Mammary microvascular endothelial cell (primary cell): ENCODE data around the gene ALDH3B1. TPM values are rescaled to one million over a fixed set of nuclear protein-coding genes. Genes with fewer than 3 reads are reported as not detected.

Source experiments
- total RNA-seq: library from RNA; depleted of rRNA; stranded (reverse); fragments of >200 nt; gene quantifications from 2 replicates; pipeline ENCODE4 v1.2.3, GENCODE V29; 2015

The ALDH3B1 gene
- total RNA-seq = 0.94 and 1.5 TPM in 2 replicates

DNA sequence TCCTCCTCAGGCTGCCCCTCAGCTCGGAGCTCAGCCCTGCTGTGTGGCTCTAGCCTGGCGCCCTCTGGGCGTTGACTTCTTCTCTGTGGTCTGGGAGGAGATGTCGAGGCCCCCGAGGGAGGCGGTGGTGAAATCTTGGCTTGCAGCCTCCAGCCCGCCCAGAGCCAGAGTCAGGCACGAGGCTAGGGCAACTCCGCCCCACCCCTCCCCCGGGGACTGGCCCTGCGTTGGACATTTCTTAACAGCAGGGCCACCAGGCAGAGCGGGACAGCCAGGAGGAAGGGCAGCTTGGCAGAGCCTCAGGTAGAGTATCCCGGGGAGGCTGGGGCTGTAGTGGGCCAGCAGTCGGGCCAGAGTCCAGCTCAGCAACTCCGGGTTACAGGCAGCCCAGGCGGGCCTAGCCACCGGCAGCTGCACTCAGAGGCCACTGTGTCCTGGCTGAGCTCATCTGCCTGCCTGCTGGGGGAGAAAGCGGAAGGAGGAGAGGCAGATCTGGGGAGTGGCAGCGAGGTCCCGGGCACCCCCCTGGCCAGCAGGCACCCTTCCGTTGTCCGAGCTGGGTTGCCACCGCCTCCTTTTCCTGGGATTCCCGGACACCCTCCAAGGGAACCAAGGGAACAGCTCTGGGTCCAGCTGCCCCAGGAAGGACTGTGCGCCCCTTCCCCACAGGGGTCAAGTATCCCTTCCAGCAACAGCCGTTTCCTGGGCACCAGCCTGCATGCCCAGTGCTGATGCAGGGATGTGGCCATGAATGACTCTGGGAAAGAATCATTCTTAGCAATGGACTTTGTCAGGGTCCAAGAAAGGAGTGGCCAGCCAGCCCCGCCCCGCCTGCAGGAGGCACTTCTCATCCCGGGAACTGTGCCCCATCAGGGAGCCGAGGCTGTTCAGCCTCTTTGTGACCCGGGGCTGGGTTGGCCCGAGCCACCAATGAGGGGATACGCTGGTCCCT lies at the start of gene ALDH3B1:
Gene ALDH3B1, plus strand, starts transcription at position 238 of the 952 bp plus-strand sequence. CDS start 4,971 bp downstream, outside the sequence.

DNA sequence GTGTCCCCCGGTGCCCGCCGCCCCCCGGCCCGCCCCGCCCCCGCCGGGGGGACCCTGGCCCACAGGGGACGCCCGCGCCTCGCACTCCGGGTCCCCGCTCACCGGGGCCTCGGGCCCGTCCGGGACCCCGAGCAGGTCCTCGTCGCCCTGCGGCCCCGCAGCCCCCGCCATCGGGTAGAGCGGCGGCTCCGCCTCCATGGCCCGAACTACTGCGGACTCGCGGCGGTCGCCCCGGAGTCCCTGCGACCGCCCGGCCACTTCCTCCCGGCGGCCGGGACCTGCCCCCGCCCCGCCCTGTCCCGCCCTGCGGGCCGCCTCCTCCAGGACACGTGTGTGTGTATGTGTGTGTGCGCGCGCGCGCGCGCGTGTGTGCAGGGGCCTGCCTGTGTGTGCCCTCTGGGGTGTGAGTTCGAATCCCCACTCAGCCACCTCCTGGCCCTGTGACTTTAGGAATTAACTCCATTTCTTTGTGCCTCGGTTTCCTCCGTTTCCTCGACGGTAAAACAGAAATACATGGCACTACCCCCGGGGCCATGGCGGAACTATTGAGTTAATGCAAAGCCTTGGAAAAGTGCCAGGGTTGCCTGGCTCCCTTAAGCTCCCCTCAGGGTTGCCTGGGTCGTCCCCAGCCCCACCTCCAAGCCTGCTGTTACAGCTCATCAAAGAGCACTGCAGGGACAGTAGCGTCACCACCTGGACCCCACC lies 6.1 kb upstream of the ALDH3B1 start, which contains the start of gene UNC93B1:
Gene UNC93B1, minus strand, starts transcription at position 252 of the 705 bp plus-strand sequence. Its CDS starts 54 bp downstream, at position 198.

GRCh38 chr11:68030318-68031143 lies 20.4 kb downstream of the ALDH3B1 start, which contains the start of gene NDUFS8:
Gene NDUFS8, plus strand, starts transcription at chr11:68030681. Its CDS starts 1,471 bp downstream, at chr11:68032152.

DNA sequence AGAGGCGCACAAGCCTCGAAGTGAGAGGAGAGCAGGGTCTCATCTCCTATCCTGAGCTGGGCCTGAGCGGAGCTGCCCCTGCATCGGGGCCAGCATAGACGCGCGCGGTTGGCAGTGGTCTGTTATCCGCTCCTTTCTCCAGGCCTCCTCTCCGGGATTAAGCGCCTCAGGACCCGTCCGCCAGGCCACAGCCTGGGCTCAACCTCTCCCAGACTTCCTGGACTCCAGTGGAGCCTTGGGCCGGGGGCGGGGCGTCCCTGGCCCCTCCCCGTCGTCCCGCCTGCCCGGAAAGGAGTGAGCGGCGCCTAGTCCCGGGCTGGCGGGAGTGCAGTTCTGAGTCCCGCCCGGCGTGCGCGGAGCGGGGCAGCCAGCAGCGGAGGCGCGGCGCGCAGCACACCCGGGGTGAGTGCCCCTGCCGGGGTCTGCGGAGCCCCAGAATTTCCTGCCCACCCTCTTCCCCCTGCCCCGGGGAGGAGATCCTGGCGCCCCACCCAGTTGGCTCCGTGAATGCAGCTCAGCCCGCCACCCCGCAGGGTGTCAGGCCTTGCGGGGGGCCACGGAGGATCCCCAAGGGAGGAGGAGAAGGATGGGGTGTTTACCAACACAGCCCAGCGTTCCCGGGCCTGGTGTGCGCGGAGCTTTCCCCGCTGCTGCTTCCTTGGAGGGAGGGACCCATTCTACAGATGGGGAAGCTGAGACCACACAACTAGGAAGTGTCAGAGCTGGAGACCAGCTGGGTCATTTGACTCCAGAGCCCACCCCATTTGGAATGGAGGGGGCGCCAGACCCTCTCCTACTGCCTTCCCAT lies 28.8 kb downstream of the ALDH3B1 start, which contains the start of gene TCIRG1:
Gene TCIRG1, plus strand, starts transcription at position 308 of the 808 bp plus-strand sequence. CDS start 2,247 bp downstream, outside the sequence.

Other genes starting within 250 kb of the ALDH3B1 start
- gene UNC93B1, start 6.2 kb upstream of the ALDH3B1 start, total RNA-seq = 10.6 and 15.8 TPM in 2 replicates
- 203 and 263 TPM in 2 replicates for gene NDUFS8, start 20.4 kb downstream of the ALDH3B1 start, total RNA-seq
- gene TCIRG1, start 28.7 kb downstream of the ALDH3B1 start, total RNA-seq = 80.5 and 83.4 TPM in 2 replicates
- gene CHKA, start 111.1 kb downstream of the ALDH3B1 start, total RNA-seq = 12.7 and 17.7 TPM in 2 replicates
- 10.5 and 12.9 TPM in 2 replicates for gene KMT5B, start 203.0 kb downstream of the ALDH3B1 start, total RNA-seq